Hematopoietic multipotent progenitor cell treated with erythropoietin and hydrocortisone succinate and interleukin-3 and kit ligand, for 4 days (in vitro differentiated cells): ENCODE results near the gene NACC1.
A peak's percentile ranks its signal among the peaks of the same experiment; 100 is the strongest.

Experiments
- DNase-seq: peaks from one replicate; pipeline ENCODE4 v3.0.0-alpha.2; 2015

The NACC1 gene

GRCh38 chr19:13117772-13118423 lies at the start of gene NACC1:
Gene NACC1 (plus strand): TSS chr19:13118264. CDS start chr19:13135208, 16,944 bp downstream.
- peak; percentile 96 for DNase-seq

- DNase-seq, result peak; percentile 97
Measured at GRCh38 chr19:13069415-13070359, 48.4 kb upstream of the NACC1 start.

GRCh38 chr19:13070425-13071140 lies 47.5 kb upstream of the NACC1 start:
- DNase-seq, result no peak

GRCh38 chr19:13071444-13072187 lies 46.4 kb upstream of the NACC1 start:
- DNase-seq, result no peak

GRCh38 chr19:13072188-13072908 lies 45.7 kb upstream of the NACC1 start:
- DNase-seq, result no peak

GRCh38 chr19:13073263-13073662 lies 44.8 kb upstream of the NACC1 start:
- DNase-seq, result no peak

- no peak for DNase-seq
Measured at GRCh38 chr19:13074378-13074777, 43.7 kb upstream of the NACC1 start.

GRCh38 chr19:13076320-13076719 lies 41.7 kb upstream of the NACC1 start:
- DNase-seq, result no peak

GRCh38 chr19:13076787-13077186 lies 41.3 kb upstream of the NACC1 start:
- no peak for DNase-seq

GRCh38 chr19:13077240-13077639 lies 40.8 kb upstream of the NACC1 start:
- DNase-seq, result peak; percentile 89

- DNase-seq, result no peak
Measured at GRCh38 chr19:13078381-13078780, 39.7 kb upstream of the NACC1 start.

- DNase-seq, result no peak
Measured at GRCh38 chr19:13078897-13079541, 39.0 kb upstream of the NACC1 start.

GRCh38 chr19:13079542-13079986 lies 38.5 kb upstream of the NACC1 start:
- DNase-seq, result peak; percentile 93

- DNase-seq, result peak; percentile 74
Measured at GRCh38 chr19:13082192-13083007, 35.7 kb upstream of the NACC1 start.

GRCh38 chr19:13083008-13083404 lies 35.1 kb upstream of the NACC1 start:
- no peak for DNase-seq

GRCh38 chr19:13083627-13084026 lies 34.4 kb upstream of the NACC1 start:
- DNase-seq, result no peak

- peak; percentile 46 for DNase-seq
Measured at GRCh38 chr19:13085666-13086065, 32.4 kb upstream of the NACC1 start.

GRCh38 chr19:13086341-13086740 lies 31.7 kb upstream of the NACC1 start:
- no peak for DNase-seq

- DNase-seq, result no peak
Measured at GRCh38 chr19:13087295-13087694, 30.8 kb upstream of the NACC1 start.

GRCh38 chr19:13087795-13088537 lies 30.1 kb upstream of the NACC1 start:
- DNase-seq, result no peak
